NCI-H748 treated with DMSO at 0.1 percent for 48 hours (cell line): ENCODE measurements around the gene MRPL45.

Experiments used
- DNase-seq: peaks from one replicate; lab custom pipeline; 2025; lab: John Stamatoyannopoulos, UW

MRPL45 gene

GRCh38 chr17:38349097-38349730 is 52.2 kb downstream of the MRPL45 start:
- peak; percentile 66 for DNase-seq

- DNase-seq = no peak
Measured at GRCh38 chr17:38350035-38350434, 53.1 kb downstream of the MRPL45 start.

- DNase-seq = peak; percentile 80
Measured at GRCh38 chr17:38351412-38352222, 54.6 kb downstream of the MRPL45 start, which contains the start of gene SOCS7. TSS of gene SOCS7 (plus strand) at chr17:38351844. CDS start at chr17:38352053, 209 bp downstream.

- no peak for DNase-seq
Measured at GRCh38 chr17:38352245-38353085, 55.5 kb downstream of the MRPL45 start.

GRCh38 chr17:38353086-38353604 is 56.2 kb downstream of the MRPL45 start:
- no peak for DNase-seq

GRCh38 chr17:38353668-38354067 is 56.7 kb downstream of the MRPL45 start:
- DNase-seq = no peak

- no peak for DNase-seq
Measured at GRCh38 chr17:38354466-38354865, 57.5 kb downstream of the MRPL45 start.

- DNase-seq = no peak
Measured at GRCh38 chr17:38355251-38355650, 58.3 kb downstream of the MRPL45 start.

GRCh38 chr17:38357486-38358123 is 60.6 kb downstream of the MRPL45 start:
- no peak for DNase-seq

- DNase-seq = no peak
Measured at GRCh38 chr17:38358586-38359513, 61.9 kb downstream of the MRPL45 start.

GRCh38 chr17:38361694-38362465 is 64.9 kb downstream of the MRPL45 start:
- no peak for DNase-seq

GRCh38 chr17:38363016-38363415 is 66.0 kb downstream of the MRPL45 start:
- DNase-seq = no peak

- DNase-seq = no peak
Measured at GRCh38 chr17:38364741-38365140, 67.8 kb downstream of the MRPL45 start.

- no peak for DNase-seq
Measured at GRCh38 chr17:38369124-38369886, 72.3 kb downstream of the MRPL45 start.
